GM19023 (cell line): Measurements from ENCODE around the gene HSPB7.
"Not testable (repeated sequence)": the region's sequence is repeated elsewhere in the genome, so short reads cannot be mapped to it uniquely, and the experiment has no call there.

Experiments
- ATAC-seq: cut with Tn5 transposase; IDR thresholded peaks from one replicate; pipeline ENCODE4 v1.9.1; 2021; ENCODE audit warnings: mild to moderate bottlenecking, moderate library complexity; ENCODE audit not compliant: unreplicated experiment

The HSPB7 gene

GRCh38 chr1:16009030-16009460 is 8.8 kb downstream of the HSPB7 start:
- ATAC-seq = no peak

- ATAC-seq = no peak
These were observed 10.0 kb downstream of the HSPB7 start for GRCh38 chr1:16007671-16008341.

GRCh38 chr1:16006552-16007485 is 11.0 kb downstream of the HSPB7 start:
- ATAC-seq = no peak

DNA sequence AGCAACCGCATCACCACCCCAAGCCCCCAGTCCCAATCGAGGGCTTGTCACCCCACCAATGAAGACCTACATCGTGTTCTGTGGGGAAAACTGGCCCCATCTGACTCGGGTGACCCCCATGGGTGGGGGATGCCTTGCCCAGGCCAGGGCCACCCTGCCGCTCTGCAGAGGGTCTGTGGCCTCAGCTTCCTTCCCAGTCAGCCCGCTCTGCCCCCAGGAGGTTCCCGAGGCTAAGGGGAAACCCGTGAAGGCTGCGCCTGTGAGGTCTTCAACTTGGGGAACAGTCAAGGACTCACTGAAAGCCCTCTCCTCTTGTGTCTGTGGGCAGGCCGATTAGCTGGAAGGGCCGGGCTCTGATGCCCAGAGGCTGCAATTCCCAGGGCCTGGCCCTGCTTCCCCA is 11.8 kb downstream of the HSPB7 start:
- ATAC-seq = no peak

GRCh38 chr1:16005597-16005996 is 12.2 kb downstream of the HSPB7 start:
- no peak for ATAC-seq

DNA sequence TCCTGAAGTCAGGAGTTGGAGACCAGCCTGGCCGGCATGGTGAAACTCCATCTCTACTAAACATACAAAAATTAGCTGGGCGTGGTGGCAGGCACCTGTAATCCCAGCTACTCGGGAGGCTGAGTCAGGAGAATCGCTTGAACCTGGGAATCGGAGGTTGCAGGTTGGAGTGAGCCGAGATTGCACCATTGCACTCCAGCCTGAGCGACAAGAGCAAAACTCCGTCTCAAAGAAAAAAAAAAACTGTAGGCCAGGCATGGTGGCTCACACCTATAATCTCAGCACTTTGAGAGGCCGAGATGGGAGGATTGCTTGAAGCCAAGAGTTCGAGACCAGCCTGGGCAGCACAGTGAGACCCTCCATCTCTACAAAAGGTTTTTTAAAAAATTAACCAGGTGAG is 16.6 kb downstream of the HSPB7 start:
- not testable (repeated sequence) for ATAC-seq

GRCh38 chr1:15998929-15999328 is 18.9 kb downstream of the HSPB7 start:
- ATAC-seq = no peak

DNA sequence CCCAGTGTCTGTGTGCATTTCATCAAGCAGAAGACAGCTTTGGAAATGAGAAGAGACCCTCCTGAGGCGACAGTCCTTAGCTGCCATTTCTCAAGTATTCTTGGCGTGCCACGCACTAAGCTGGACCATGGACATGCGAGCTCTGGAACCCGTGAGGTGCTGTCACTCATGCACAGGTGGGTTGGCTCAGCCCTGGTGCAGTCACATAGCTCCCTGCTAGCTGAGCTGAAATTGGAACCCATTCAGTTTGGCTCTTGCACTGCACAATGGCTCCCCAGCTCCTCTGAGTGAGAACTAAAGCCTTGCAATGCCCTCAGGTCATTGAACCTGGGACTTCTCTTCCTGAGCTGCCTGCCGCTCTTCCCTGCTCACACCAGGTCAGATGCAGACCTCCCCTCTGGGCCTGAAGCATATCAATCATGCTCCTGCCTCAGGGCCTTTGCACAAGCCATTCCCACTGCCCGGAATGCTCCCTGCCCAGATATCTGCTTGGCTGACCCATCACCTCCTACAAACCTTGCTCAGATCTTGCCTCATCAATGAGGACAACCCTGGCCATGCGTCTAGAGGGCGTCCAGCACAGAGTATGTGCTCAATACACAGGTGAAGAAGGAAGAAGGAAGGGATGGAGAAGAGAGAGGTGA is 20.1 kb downstream of the HSPB7 start:
- no peak for ATAC-seq

GRCh38 chr1:15997076-15997585 is 20.7 kb downstream of the HSPB7 start:
- ATAC-seq = no peak

GRCh38 chr1:15994590-15995351 is 23.1 kb downstream of the HSPB7 start:
- ATAC-seq = no peak

GRCh38 chr1:15994081-15994480 is 23.8 kb downstream of the HSPB7 start:
- ATAC-seq = no peak

- no peak for ATAC-seq
These were observed 24.2 kb downstream of the HSPB7 start for GRCh38 chr1:15993666-15994065.

DNA sequence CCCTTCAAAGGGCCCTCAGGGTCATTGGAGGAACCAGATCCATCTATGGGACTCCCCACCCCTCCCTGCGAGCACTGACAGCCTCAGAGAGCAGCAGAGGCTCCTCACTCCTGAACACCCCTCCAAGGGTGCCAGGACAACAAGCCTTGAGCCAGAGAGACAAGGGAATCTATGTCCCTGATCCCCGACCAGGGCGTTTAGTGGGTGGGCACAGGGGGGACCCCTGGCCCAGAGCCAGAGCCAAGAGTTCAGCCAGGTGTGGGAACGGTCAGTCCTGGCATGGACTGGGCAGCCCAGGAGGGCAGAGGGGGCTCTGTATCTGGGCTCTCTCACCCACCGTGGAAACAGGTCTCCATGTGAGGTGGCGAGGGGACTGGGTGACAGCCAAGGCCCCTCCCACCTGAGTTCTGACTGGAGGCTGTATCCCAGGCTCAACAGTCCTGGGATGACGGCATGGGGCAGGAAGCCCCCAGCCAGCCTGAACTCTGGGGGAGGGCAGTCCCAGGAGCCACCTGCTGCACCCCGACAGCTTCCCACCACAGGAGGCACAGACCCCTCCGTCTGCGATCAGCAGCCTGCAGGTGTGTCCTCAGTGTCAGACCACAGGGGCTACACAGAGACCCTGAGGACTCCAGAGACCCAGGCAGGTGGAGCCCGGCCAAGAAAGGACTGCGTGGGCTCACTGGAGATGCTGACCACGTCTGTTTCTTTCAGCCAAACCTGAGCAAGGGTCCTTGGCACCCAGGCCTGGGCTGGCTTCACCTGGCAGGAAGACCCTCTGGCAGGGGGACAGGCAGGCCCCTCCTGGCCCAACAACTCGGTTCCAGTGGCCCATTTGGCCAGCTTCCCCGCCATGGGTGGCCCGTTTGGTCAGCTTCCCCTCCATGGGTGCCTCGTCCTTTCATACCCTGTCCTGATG is 25.0 kb downstream of the HSPB7 start:
- no peak for ATAC-seq

- no peak for ATAC-seq
These were observed 25.7 kb downstream of the HSPB7 start for GRCh38 chr1:15992187-15992553.

DNA sequence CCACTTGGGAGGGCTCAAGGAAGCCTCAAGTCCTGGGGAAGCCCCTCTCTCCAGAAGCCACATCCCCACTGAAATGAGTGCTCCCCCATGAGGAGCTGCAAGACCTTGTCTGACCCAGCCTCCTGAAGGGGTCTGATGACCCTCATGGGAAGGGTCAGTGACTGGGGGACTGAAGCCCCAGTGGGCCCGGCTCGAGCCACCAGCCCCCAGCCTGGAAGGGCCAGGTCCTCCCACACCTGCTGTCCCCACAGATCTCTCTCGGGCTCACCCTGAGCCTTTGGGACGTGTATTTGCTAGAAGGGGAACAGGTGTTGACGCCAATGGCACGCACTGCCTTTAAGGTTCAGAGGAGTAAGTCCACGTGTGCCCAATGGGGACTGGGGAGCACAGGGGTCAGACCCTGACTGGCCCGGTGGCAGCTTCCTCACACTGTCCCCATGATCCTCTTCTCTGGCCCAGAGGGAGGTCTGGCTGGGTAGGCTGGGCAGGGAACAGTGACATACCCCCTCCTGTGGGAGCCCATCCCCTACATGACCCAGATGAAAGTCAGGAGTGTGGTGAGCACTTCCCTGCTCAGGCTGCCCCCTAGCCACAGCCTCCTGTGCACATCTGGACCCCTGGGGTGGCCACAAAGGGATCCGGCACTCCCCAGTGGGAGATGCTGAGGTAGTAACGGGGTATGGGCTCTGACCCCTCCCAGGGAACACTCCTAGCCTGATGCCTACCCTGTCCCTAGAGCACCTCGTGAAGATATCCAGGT is 26.2 kb downstream of the HSPB7 start:
- ATAC-seq = no peak

- no peak for ATAC-seq
These were observed 28.1 kb downstream of the HSPB7 start for GRCh38 chr1:15989776-15990175.

GRCh38 chr1:15988856-15989736 is 28.7 kb downstream of the HSPB7 start:
- no peak for ATAC-seq
